ENCODE results near the gene AP4M1. TPM values are rescaled to one million over a fixed set of nuclear protein-coding genes. Genes with fewer than 3 reads are reported as not detected.

Gene AP4M1
- total and polyA plus RNA-seq, 4 donors: 3.3 to 5.5 (median 4.8) TPM

DNA sequence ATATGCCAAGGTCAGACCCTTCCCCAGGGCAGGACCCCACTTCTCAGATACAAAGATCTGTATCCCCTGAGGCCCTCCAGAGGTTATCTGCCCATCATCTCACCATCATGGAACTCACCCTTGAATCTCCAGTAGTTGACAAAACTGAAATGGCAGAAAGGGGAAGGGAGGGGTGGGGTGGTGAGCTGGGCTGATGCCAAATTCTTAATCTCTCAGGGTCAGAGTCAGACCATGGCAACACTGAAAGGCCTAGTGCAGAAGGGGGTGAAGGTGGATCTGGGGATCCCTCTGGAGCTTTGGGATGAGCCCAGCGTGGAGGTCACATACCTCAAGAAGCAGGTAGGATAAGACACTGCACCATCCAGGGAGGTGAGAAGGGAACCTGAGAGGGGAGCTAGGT is 21.1 kb downstream of the AP4M1 start (continued):
- TF ChIP-seq, protein P1, sequence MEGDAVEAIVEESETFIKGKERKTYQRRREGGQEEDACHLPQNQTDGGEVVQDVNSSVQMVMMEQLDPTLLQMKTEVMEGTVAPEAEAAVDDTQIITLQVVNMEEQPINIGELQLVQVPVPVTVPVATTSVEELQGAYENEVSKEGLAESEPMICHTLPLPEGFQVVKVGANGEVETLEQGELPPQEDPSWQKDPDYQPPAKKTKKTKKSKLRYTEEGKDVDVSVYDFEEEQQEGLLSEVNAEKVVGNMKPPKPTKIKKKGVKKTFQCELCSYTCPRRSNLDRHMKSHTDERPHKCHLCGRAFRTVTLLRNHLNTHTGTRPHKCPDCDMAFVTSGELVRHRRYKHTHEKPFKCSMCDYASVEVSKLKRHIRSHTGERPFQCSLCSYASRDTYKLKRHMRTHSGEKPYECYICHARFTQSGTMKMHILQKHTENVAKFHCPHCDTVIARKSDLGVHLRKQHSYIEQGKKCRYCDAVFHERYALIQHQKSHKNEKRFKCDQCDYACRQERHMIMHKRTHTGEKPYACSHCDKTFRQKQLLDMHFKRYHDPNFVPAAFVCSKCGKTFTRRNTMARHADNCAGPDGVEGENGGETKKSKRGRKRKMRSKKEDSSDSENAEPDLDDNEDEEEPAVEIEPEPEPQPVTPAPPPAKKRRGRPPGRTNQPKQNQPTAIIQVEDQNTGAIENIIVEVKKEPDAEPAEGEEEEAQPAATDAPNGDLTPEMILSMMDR (IDR thresholded peaks at IDR 0.05; ENCODE audit: low read depth, low read length, missing input control): no peak
- TF ChIP-seq EGR1 (IDR thresholded peaks at IDR 0.05; ENCODE audit: low read depth in 2 of 2) (no peak), YY1 (IDR thresholded peaks at IDR 0.05) (no peak), JUND (IDR thresholded peaks at IDR 0.05) (no peak), HNF4G (IDR thresholded peaks at IDR 0.05) (no peak)

DNA sequence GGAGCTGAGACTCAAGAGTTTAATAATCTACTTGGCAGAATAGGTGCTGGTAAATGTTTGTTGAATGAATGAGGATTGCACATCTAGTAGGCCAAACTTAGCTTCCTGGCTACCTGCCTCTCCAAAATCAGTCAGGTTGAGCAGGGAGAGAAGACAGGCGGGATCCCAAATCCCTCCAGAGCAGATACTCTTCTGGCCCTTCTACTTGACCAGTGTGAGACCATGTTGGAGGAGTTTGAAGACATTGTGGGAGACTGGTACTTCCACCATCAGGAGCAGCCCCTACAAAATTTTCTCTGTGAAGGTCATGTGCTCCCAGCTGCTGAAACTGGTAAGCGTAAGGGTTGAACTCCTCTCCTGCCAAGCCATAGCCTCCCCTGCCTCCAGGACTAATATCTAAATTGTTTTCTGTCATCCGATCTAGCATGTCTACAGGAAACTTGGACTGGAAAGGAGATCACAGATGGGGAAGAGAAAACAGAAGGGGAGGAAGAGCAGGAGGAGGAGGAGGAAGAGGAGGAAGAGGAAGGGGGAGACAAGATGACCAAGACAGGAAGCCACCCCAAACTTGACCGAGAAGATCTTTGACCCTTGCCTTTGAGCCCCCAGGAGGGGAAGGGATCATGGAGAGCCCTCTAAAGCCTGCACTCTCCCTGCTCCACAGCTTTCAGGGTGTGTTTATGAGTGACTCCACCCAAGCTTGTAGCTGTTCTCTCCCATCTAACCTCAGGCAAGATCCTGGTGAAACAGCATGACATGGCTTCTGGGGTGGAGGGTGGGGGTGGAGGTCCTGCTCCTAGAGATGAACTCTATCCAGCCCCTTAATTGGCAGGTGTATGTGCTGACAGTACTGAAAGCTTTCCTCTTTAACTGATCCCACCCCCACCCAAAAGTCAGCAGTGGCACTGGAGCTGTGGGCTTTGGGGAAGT is 23.1 kb downstream of the AP4M1 start:
- Histone ChIP-seq H3K4me3 (ENCODE audit: low read depth in 1 of 3, low read length in 3 of 3) (no peak overlapping the region), H3K4me1 (ENCODE audit: control insufficient read depth in 4 of 4, insufficient read depth in 4 of 4, low read length in 3 of 4) (peaks cover 9 to 37% (median 24%) of the 10 kb centered on the region in 4 donors), H3K27me3 (ENCODE audit: control insufficient read depth in 4 of 4, insufficient read depth in 4 of 4, low read length in 3 of 4) (no peaks in the 10 kb centered on the region), H3K9ac (ENCODE audit: low read depth in 1 of 2, low read length in 2 of 2) (no peak overlapping the region), H3K36me3 (ENCODE audit: control insufficient read depth in 4 of 4, insufficient read depth in 3 of 4, low read depth in 1 of 4, low read length in 3 of 4) (no peaks in the 10 kb centered on the region), H3K27ac (ENCODE audit: low read depth in 1 of 2, low read length in 2 of 2) (no peak overlapping the region), H3K9me3 (ENCODE audit: control insufficient read depth in 4 of 4, low read length in 3 of 4) (no peaks in the 10 kb centered on the region)
- DNase-seq (ENCODE audit: low spot score): peak; percentile 55
- no peak for TF ChIP-seq HNF4A (conservative IDR thresholded peaks at IDR 0.05)
- TF ChIP-seq, protein P2, sequence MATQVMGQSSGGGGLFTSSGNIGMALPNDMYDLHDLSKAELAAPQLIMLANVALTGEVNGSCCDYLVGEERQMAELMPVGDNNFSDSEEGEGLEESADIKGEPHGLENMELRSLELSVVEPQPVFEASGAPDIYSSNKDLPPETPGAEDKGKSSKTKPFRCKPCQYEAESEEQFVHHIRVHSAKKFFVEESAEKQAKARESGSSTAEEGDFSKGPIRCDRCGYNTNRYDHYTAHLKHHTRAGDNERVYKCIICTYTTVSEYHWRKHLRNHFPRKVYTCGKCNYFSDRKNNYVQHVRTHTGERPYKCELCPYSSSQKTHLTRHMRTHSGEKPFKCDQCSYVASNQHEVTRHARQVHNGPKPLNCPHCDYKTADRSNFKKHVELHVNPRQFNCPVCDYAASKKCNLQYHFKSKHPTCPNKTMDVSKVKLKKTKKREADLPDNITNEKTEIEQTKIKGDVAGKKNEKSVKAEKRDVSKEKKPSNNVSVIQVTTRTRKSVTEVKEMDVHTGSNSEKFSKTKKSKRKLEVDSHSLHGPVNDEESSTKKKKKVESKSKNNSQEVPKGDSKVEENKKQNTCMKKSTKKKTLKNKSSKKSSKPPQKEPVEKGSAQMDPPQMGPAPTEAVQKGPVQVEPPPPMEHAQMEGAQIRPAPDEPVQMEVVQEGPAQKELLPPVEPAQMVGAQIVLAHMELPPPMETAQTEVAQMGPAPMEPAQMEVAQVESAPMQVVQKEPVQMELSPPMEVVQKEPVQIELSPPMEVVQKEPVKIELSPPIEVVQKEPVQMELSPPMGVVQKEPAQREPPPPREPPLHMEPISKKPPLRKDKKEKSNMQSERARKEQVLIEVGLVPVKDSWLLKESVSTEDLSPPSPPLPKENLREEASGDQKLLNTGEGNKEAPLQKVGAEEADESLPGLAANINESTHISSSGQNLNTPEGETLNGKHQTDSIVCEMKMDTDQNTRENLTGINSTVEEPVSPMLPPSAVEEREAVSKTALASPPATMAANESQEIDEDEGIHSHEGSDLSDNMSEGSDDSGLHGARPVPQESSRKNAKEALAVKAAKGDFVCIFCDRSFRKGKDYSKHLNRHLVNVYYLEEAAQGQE (IDR thresholded peaks at IDR 0.05): no peak
- 80% methylated on average over 4 of the region's 4 CpGs for WGBS

DNA sequence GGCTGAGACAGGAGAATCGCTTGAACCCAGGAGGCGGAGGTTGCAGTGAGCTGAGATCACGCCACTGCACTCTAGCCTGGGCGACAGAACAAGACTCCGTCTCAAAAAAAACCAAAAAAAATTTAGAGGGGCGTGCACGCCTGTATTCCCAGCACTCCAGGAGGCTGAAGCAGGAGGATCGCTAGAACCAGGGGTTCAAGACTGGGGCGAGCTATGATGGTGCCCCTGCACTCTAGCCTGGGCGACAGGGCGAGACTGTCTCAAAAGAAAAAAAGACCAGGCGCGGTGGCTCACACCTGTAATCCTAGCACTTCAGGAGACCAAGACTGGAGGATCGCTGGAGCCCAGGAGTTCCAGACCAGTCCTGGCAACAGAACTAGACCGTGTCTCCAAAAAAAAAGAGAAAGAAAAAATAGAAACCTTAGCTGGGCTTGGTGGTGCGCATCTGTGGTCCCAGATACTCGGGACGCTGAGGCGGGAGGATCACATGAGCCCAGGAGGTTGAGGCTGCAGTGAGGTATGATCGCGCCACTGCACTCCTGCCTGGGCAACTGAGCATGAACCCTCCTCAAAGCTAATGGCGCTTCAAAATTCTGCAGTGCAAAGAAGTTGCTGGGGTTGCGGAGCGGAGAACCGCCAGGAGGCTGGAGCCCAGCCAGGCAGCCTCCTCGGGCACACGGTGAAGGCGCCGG is 24.9 kb downstream of the AP4M1 start:
- peak overlapping the region; percentile 96 to 99 for H3K27ac ChIP-seq (ENCODE audit: low read depth in 1 of 2, low read length in 2 of 2)
- H3K9ac ChIP-seq (ENCODE audit: low read depth in 1 of 2, low read length in 2 of 2): peak overlapping the region; percentile 80 to 88
- H3K9me3 ChIP-seq (ENCODE audit: control insufficient read depth in 4 of 4, low read length in 3 of 4): no peaks in the 10 kb centered on the region
- H3K4me3 ChIP-seq (ENCODE audit: low read depth in 1 of 3, low read length in 3 of 3): peak overlapping the region; percentile 80 to 90 (median 88)
- TF ChIP-seq MAX (IDR thresholded peaks at IDR 0.05) (no peak), FOXA2 (IDR thresholded peaks at IDR 0.05) (no peak), RAD21 (IDR thresholded peaks at IDR 0.05) (no peak), YY1 (IDR thresholded peaks at IDR 0.05) (no peak), EGR1 (IDR thresholded peaks at IDR 0.05; ENCODE audit: low read depth in 2 of 2) (no peak)
- TF ChIP-seq, protein P2 (IDR thresholded peaks at IDR 0.05): no peak
- H3K27me3 ChIP-seq (ENCODE audit: control insufficient read depth in 4 of 4, insufficient read depth in 4 of 4, low read length in 3 of 4): no peaks in the 10 kb centered on the region
- H3K4me1 ChIP-seq (ENCODE audit: control insufficient read depth in 4 of 4, insufficient read depth in 4 of 4, low read length in 3 of 4): peaks cover 9 to 30% (median 17%) of the 10 kb centered on the region in 4 donors
- no peaks in the 10 kb centered on the region for H3K36me3 ChIP-seq (ENCODE audit: control insufficient read depth in 4 of 4, insufficient read depth in 3 of 4, low read depth in 1 of 4, low read length in 3 of 4)
- DNase-seq (ENCODE audit: low spot score): no peak
- 15% methylated on average over 29 of the region's 29 CpGs for WGBS
